Right lobe of liver (tissue), 6 donors: ENCODE results near the gene INO80E. TPM values are rescaled to one million over a fixed set of nuclear protein-coding genes. Genes with fewer than 3 reads are reported as not detected.

ENCODE experiments used
- ATAC-seq, 4 donors: fragments of 200-7000 bp; cut with Tn5 transposase; one replicate each; pipeline ENCODE4 v1.9.1; 2020; ENCODE audit warnings: mild to moderate bottlenecking in 4 of 4, moderate library complexity in 4 of 4
- DNase-seq, 3 donors: peaks; one replicate each; pipeline ENCODE4 v3.0.0-alpha.2; 2020
- H3K27ac ChIP-seq, 3 donors: fragments of 200-600 bp; one replicate each; pipeline ENCODE4 v1.8.0; 2022
- H3K27me3 ChIP-seq, 2 donors: fragments of 200-600 bp; one replicate each; pipeline ENCODE4 v1.8.0; 2022
- H3K36me3 ChIP-seq, 4 donors: fragments of 200-600 bp; sonication (generic) in 1 of 4; one replicate each; pipeline versions ENCODE4 v1.5.1 to v1.8.0; 2017 to 2022; ENCODE audit warnings: control low read depth in 1 of 4
- H3K4me1 ChIP-seq, 4 donors: fragments of 200-600 bp; sonication (generic) in 1 of 4; one replicate each; pipeline versions ENCODE4 v1.5.1 to v1.8.0; 2017 to 2022; ENCODE audit warnings: control low read depth in 1 of 4
- H3K4me3 ChIP-seq, 3 donors: fragments of 200-600 bp; one replicate each; pipeline ENCODE4 v1.8.0; 2022
- H3K9me3 ChIP-seq, 4 donors: fragments of 200-600 bp; sonication (generic) in 1 of 4; one replicate each; pipeline versions ENCODE4 v1.5.1 to v1.8.0; 2017 to 2022; ENCODE audit warnings: control low read depth in 1 of 4
- CTCF ChIP-seq, 4 donors: fragments of 200-600 bp in 3 of 4; fragments of 450-650 bp in 1 of 4; IDR thresholded peaks; one replicate each; pipeline versions ENCODE4 v1.5.1 to v1.8.0; 2016 to 2022; ENCODE audit warnings: antibody characterized with exemption in 4 of 4, mild to moderate bottlenecking in 2 of 4
- POLR2A ChIP-seq: fragments of 450-650 bp; IDR thresholded peaks from one replicate; pipeline ENCODE4 v1.6.1; 2017; ENCODE audit warnings: antibody characterized with exemption, mild to moderate bottlenecking
- WGBS: methylation state at CpG from one replicate; pipeline ENCODE4 v1.1.6; 2018; ENCODE audit warnings: low coverage, low lambda C conversion rate; ENCODE audit not compliant: insufficient coverage; ENCODE audit errors: missing lambda C conversion rate; 5-methylcytosine and 5-hydroxymethylcytosine counted together
- intact Hi-C, 2 donors: fragments of 100-400 bp; cut with DNase I; formaldehyde crosslinking; loops; one replicate each; pipeline versions ENCODE4 v1.11.2 to v1.14.1; 2022
- total RNA-seq, 6 experiments: library from RNA; depleted of rRNA in 2 of 6; stranded (reverse); fragments of >200 nt in 2 of 6; fragmentation: NEBNext Ultra II Directional in 3 of 6; extraction: Animal tissue kit (Norgen Biotek cat#: 25700) in 3 of 6; gene quantifications; one replicate each; pipeline versions ENCODE4 v1.1.0 to v1.2.4, GENCODE V29; 2016 to 2023
- donor health status: DM: no; HTN: yes; CAD: no.
- donor health status: DM: no; HTN: no; CAD: no.
- donor health status: DM: no; HTN: no; CAD: no.
- donor health status: DM: no; HTN: yes; CAD: no.
- donor health status: DM: no; HTN: yes; CAD: no.

INO80E gene
- total RNA-seq, 6 experiments from 2014 or later, result 22.3 to 45.8 (median 33.2) TPM

- DNase-seq, result no peak
- peaks cover 0 to 18% (median 6%) of the 10 kb centered on the region in 4 donors for H3K4me1 ChIP-seq
- no peaks in the 10 kb centered on the region for H3K9me3 ChIP-seq
- no peaks in the 10 kb centered on the region for H3K27me3 ChIP-seq
- H3K27ac ChIP-seq, result no peak overlapping the region
- H3K36me3 ChIP-seq, result peaks cover 0 to 33% (median 9%) of the 10 kb centered on the region in 4 donors
- ATAC-seq, result no peak
- no peak for TF ChIP-seq POLR2A
- TF ChIP-seq CTCF (IDR thresholded peaks at IDR 0.05), result no peak
- intact Hi-C loops, result loop anchor here in 1 of 2 donors (10.0 kb wide), 1 partner anchor 179 kb away; the partner anchor contains the start of genes PAGR1 and PRRT2
- H3K4me3 ChIP-seq, result no peak overlapping the region
- WGBS, result 76% methylated on average over 7 of the region's 9 CpGs
Observed at GRCh38 chr16:29993903-29994599, 2.0 kb upstream of the INO80E start.

GRCh38 chr16:29994600-29995323 lies 1.3 kb upstream of the INO80E start:
- 15% methylated on average over 17 of the region's 24 CpGs for WGBS
- TF ChIP-seq CTCF (IDR thresholded peaks at IDR 0.05) (no peak), POLR2A (no peak)
- Histone ChIP-seq H3K4me3 (peak overlapping the region; percentile 68 to 94 (median 76)), H3K9me3 (no peaks in the 10 kb centered on the region), H3K27me3 (no peaks in the 10 kb centered on the region), H3K27ac (peak overlapping the region; percentile 93 to 99 (median 95)), H3K36me3 (peaks cover 0 to 33% (median 9%) of the 10 kb centered on the region in 4 donors), H3K4me1 (peaks cover 0 to 18% (median 6%) of the 10 kb centered on the region in 4 donors)
- peak; percentile 67 to 74 (median 70) for ATAC-seq
- peak; percentile 76 to 82 (median 82) for DNase-seq
- intact Hi-C loops, result loop anchor here in 1 of 2 donors (10.0 kb wide), 1 partner anchor 180 kb away; the partner anchor contains the start of genes PAGR1 and PRRT2

GRCh38 chr16:29995324-29995910 lies 624 bp upstream of the INO80E start, which contains the start of gene HIRIP3:
TSS of gene HIRIP3 (minus strand) at chr16:29995617. CDS start at chr16:29995605, 12 bp downstream.
- ATAC-seq (peak; percentile 66 to 78 (median 74)), DNase-seq (peak; percentile 89)
- Histone ChIP-seq H3K9me3 (no peaks in the 10 kb centered on the region), H3K4me1 (peaks cover 0 to 18% (median 6%) of the 10 kb centered on the region in 4 donors), H3K36me3 (peaks cover 0 to 26% (median 9%) of the 10 kb centered on the region in 4 donors), H3K27me3 (no peaks in the 10 kb centered on the region), H3K27ac (peak within 1 kb of the TSS; percentile 93 to 99 (median 95)), H3K4me3 (peak within 1 kb of the TSS; percentile 68 to 94 (median 76))
- no peak for TF ChIP-seq CTCF (IDR thresholded peaks at IDR 0.05)
- peak; percentile 37 for TF ChIP-seq POLR2A
- intact Hi-C loops, result loop anchor here in 1 of 2 donors (10.0 kb wide), 1 partner anchor 181 kb away; the partner anchor contains the start of genes PAGR1 and PRRT2
- 0% methylated on average over 42 of the region's 53 CpGs for WGBS

GRCh38 chr16:29996766-29997250 lies 767 bp downstream of the INO80E start:
- H3K4me1 ChIP-seq, result peaks cover 0 to 18% (median 6%) of the 10 kb centered on the region in 4 donors
- H3K9me3 ChIP-seq, result no peaks in the 10 kb centered on the region
- TF ChIP-seq CTCF (IDR thresholded peaks at IDR 0.05), result no peak
- no peak for TF ChIP-seq POLR2A
- peaks cover 0 to 15% (median 7%) of the 10 kb centered on the region in 4 donors for H3K36me3 ChIP-seq
- no peak for DNase-seq
- no peaks in the 10 kb centered on the region for H3K27me3 ChIP-seq
- WGBS, result 64% methylated on average over 3 of the region's 9 CpGs
- intact Hi-C loops, result loop anchor here in 1 of 2 donors (10.0 kb wide), 1 partner anchor 182 kb away; the partner anchor contains the start of genes PAGR1 and PRRT2
- H3K27ac ChIP-seq, result peak overlapping the region in 1 of 3 donors; percentile 95
- ATAC-seq, result no peak
- H3K4me3 ChIP-seq, result peak overlapping the region; percentile 68 to 94 (median 76)
